Neural cell (in vitro differentiated cells): ENCODE results near the gene PAQR9.

Experiments used
- CTCF ChIP-seq: fragments of 450-650 bp; IDR thresholded peaks from 2 replicates; pipeline ENCODE4 v1.5.1; 2014; ENCODE audit warnings: antibody characterized with exemption, mild to moderate bottlenecking, moderate library complexity; ENCODE audit not compliant: poor library complexity, severe bottlenecking
- EP300 ChIP-seq: fragments of 450-650 bp; conservative IDR thresholded peaks from 2 replicates; pipeline ENCODE4 v1.6.1; 2014; ENCODE audit warnings: antibody characterized with exemption, mild to moderate bottlenecking, moderate library complexity; ENCODE audit not compliant: poor library complexity, severe bottlenecking
- EZH2 ChIP-seq: fragments of 200-600, 300-800 bp; shearing (Covaris generic), sonication (generic); IDR thresholded peaks from 2 replicates; pipeline ENCODE4 v1.6.1; 2014; ENCODE audit warnings: antibody characterized with exemption, low read length, borderline replicate concordance, mild to moderate bottlenecking; ENCODE audit not compliant: insufficient read depth, poor library complexity, severe bottlenecking
- POLR2AphosphoS5 ChIP-seq: IDR thresholded peaks from 2 replicates; pipeline ENCODE4 v1.6.1; 2012
- RAD21 ChIP-seq: fragments of 450-650 bp; conservative IDR thresholded peaks from 2 replicates; pipeline ENCODE4 v1.6.1; 2014; ENCODE audit warnings: antibody characterized with exemption, mild to moderate bottlenecking, moderate library complexity
- REST ChIP-seq: IDR thresholded peaks from 2 replicates; pipeline ENCODE4 v1.6.1; 2012; ENCODE audit warnings: borderline replicate concordance

GRCh38 chr3:142971431-142971830, 8.0 kb upstream of the PAQR9 start:
- TF ChIP-seq EZH2 = no peak
- TF ChIP-seq CTCF = no peak
- TF ChIP-seq EP300 = no peak
- no peak for TF ChIP-seq POLR2AphosphoS5
- no peak for TF ChIP-seq RAD21
- no peak for TF ChIP-seq REST
